GM10847 (cell line): Measurements from ENCODE around the gene GPR68.

Source experiments
- POLR2A ChIP-seq: IDR thresholded peaks from 2 replicates; pipeline ENCODE4 v1.6.1; 2011; ENCODE audit not compliant: insufficient read length; ENCODE audit errors: extremely low read depth

The GPR68 gene

DNA sequence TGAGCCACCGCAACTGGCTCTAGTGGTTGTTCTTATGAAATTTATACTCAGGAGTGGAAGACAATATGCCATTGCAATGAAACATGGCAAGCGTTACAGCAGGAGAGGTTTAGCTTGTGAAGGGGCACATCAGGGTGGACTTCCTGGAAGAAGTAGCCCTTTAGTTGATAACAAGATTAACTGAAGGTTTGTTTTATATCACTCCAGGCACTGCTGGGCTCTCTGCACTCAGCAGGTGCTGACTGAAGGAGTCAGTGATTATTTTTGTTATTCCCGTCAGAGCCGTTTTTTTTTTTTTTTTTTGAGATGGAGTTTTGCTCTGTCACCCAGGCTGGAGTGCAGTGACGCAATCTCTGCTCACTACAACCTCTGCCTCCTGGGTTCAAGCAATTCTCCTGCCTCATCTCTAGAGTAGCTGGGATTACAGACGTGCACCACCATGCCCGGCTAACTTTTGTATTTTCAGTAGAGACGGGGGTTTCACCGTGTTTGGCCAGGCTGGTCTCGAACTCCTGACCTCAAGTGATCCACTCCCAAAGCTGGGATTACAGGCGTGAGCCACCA lies 17.6 kb upstream of the GPR68 start:
- TF ChIP-seq POLR2A: no peak

DNA sequence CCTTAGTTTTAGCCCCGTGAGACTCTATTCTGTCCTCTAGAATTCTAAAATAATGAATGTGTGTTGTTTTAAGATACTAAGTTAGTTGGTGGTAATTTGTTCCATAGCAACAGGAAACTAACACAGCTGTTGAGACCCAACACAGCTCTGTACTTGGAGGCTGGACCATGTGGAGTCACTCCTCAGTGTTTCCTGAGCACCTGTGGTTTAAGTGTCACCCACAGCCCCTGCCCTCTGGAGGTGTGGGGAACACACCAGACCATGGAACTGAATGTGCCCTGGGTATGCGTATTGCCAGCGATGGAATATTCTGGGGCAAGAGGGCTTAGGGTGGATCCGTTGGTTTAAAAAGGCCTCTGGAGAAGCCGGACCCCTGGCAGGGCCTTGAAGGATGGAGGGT lies 16.6 kb upstream of the GPR68 start:
- TF ChIP-seq POLR2A: no peak

DNA sequence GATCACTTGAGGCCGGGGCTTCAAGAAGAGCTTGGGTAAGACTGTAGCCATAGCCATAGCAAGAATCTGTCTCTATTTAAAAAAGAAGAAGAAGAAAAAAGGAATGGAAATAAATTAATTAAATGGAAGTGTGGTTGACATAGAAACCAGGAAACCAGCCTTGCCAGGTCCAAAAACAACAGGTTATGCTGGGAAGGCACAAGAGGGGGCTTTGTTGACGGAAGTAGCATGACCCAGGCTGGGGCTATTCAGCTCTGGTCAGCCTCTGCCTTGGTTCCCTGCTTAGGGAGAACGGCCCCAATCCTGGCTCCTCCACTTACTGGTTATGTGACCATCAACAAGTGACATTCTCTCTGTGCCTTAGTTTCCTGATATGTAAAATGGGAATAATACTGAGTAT lies 14.4 kb upstream of the GPR68 start:
- TF ChIP-seq POLR2A: no peak

- TF ChIP-seq POLR2A: no peak
Measured at GRCh38 chr14:91258011-91258618, 13.6 kb upstream of the GPR68 start.

- TF ChIP-seq POLR2A: no peak
Measured at GRCh38 chr14:91257328-91258010, 13.0 kb upstream of the GPR68 start.

GRCh38 chr14:91256661-91257060 lies 12.2 kb upstream of the GPR68 start:
- TF ChIP-seq POLR2A: no peak

- no peak for TF ChIP-seq POLR2A
Measured at GRCh38 chr14:91255026-91255695, 10.7 kb upstream of the GPR68 start.

GRCh38 chr14:91254461-91254860 lies 10.0 kb upstream of the GPR68 start:
- TF ChIP-seq POLR2A: no peak

DNA sequence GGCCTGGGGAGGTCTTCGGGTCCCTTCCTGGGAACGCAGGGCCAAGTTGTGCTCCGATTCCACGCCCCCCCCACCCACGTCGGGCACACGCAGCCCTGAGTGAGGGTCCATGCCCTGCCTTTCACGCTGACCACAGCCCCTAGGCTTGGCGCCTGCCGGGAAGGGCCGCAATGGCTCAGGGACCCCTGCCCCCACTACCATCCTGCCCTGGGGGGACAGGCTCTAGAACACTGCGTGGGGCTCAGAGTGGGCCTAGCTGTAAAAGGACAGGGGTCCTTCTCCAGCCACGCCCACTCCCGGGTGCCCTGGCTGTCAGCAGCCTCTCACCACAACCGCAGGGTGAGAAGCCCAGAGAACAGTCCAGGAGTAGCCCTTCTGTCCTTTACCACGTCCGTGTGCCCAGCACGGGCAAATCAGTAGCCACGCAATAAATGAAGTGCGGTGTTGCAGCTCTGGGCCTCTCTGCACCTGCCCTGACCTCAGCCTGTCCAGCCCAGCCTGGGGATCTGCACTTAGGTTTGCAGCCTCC lies 9.4 kb upstream of the GPR68 start:
- TF ChIP-seq POLR2A: no peak

DNA sequence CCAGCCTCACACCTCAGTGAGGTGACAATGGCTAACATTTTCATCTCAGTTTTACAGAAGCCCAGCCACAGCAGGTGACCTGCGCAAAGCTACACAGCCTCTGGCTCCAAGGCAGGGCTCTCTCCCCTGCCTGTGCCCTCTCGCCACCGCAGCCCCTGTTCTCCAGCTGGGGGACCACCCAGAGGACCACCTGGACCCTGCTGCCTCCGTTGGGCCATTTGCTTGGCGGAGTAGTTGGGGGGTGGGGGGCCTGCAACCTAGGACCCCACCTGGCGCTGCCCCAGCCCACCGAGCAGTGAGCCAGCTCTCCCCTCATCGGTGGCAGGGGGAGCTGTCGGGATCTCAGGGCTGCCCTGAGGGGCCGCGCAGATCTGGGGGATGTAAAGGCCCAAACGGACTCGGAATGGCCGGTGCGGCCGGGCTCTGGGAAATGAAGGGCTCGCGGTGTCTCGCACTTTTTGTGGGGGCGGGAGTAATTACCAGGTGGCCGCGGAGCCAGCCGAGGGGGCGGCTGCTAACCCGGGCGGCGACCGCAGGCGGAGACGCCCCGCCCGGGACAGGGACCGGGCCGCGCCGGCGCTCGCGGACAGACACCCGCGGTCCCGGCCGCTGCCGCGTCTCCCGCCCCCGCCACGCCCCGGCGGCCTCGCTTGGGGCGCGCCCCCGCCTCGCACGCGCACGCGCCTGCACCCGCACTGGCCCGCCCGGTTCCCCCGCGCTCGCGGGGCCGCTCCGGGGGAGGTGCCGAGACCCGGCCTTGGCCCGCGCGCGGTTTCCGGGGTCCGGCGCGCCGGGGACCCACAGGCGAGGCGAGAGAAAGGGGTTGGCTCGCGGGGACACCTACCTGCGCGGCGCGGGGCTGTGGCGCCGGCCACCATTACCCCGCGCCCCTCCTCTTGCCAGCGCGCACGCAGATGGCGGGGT lies 8.6 kb upstream of the GPR68 start:
- TF ChIP-seq POLR2A: no peak

DNA sequence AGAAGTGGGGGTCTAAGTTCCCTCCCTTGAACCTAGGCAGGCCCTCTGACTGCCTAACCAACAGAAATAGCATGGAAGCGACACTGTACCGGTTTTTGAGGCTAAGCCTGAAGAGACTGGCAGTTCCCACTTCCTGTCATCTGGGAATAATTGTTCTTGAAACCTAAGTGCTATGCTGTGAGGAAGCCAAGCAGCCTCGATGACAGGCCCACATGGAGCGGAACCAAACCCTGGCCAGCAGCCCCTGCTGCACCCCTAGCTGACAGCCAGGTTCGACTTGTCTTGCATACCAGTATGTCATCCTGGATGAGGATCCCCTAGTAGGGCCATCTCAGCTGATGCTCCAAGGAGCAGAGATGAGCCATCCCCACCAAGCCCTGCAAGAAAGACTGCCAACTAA lies 6.4 kb upstream of the GPR68 start:
- no peak for TF ChIP-seq POLR2A

- no peak for TF ChIP-seq POLR2A
Measured at GRCh38 chr14:91249841-91250616, 5.5 kb upstream of the GPR68 start.

DNA sequence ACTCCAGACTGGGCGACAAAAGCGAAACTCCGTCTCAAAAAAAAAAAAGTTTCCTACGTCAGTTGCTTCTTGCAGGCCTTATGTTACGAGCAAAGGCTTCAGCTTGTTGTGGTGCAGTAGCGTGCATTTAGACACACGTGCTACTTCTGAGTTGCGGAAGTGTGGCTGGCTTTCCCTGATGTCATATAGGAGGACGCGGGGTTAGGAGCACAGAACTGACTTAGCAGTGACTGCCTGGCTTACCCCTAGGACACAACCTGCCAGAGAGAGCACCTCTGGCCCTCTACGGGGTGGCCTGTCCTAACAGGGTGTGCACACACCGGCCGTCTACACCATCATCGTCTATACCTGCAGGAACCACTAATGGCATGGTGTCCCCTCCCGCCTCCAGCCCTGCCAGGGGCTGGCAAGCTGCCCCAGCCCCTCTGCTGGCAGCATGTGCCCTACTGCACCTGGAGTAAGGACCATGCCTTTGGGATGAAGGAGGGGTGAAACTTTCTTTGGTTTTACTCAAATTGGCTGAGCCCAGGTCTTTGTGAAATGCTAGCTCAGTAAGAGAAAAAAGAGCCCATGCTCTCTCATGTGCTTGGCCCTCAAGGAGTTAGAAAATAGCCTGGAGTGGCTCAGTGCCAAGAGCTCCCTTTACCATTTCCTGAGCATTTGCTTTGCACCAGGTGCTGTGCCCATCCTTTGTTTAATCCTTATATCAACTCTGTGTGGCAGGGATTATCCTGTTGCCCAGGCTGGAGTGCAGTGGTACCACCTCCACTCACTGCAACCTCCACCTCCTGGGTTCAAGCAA lies 1.7 kb upstream of the GPR68 start:
- TF ChIP-seq POLR2A: no peak
